Measurements from ENCODE around the gene WDFY1. TPM values are rescaled to one million over a fixed set of nuclear protein-coding genes. Genes with fewer than 3 reads are reported as not detected.

Gene WDFY1
- total RNA-seq, 1 experiment from 2014 or later = 88.7 TPM

DNA sequence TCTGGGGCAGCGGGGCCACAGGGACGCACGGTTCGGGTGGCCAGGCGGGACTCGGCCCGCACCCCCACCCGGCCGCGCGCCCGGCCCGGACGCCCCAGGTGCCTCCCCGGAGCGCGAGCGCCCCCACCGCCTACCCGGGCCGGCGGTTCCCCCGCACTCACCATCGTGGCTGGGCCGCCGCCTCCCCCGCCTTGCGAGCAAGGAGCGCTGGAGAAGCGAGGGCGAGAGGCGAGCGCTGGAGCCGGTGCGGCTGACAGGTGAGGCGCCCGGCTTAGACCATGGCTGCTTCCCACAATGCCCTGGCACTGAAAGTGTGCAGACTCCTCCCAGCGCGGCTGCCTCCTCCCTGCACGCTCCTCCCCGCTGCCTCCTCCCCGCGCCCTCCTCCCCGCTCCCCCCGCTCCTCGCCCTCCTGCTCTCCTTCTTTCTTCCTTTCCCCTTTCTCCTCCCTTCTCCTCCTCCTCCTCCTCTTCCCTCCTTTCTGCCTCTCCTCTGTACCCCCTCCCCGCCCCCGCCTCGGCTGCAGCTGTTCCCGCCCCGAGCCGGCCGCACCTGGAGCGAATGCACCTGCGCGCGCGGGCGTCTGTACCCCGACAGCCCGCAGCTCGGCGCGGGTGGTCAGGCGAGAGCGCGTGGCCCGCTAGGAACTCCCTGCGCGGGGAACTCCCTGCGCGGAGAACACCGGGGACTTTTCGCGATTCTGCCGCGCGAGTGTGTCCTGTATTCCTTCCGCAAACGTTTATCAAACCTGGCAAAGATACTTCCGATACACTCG lies 107.7 kb downstream of the WDFY1 start, which contains the start of gene AP1S3:
Gene AP1S3 (minus strand): TSS at position 296 of the 775 bp plus-strand sequence. CDS start 132 bp downstream, at position 164.
- Histone ChIP-seq H3K27me3 (replicated peaks; ENCODE audit: insufficient read depth, low read depth, low read length, poor library complexity) (no peaks in the 10 kb centered on the region), H3K4me3 (ENCODE audit: low read depth, low read length, poor library complexity, severe bottlenecking) (peak within 1 kb of the TSS; percentile 83), H3K36me3 (ENCODE audit: insufficient read depth, low read length, poor library complexity, severe bottlenecking) (no peaks in the 10 kb centered on the region), H3K27ac (ENCODE audit: low read depth, low read length, poor library complexity, severe bottlenecking) (peak within 1 kb of the TSS; percentile 64), H3K4me1 (ENCODE audit: insufficient read depth, low read length, poor library complexity, severe bottlenecking) (peaks cover 10% of the 10 kb centered on the region), H3K9me3 (ENCODE audit: low read depth, low read length, poor library complexity, severe bottlenecking) (no peaks in the 10 kb centered on the region)
- DNase-seq (ENCODE audit: low spot score) = peak; percentile 85
- BruUV-seq (replicated peaks) = no TSS peak
- CTCF ChIA-PET = interaction anchor here (0.9 kb wide), 1 partner anchor 62 kb away, joined by 4 read pairs; no protein-coding TSS in a partner anchor
- POLR2A ChIA-PET (ENCODE audit: low non-redundant PET) = no interaction called here
- TF ChIP-seq EZH2 (IDR thresholded peaks at IDR 0.05; ENCODE audit: borderline replicate concordance, low read depth, low read length, poor library complexity, severe bottlenecking) = no peak
- TF ChIP-seq, protein P1, sequence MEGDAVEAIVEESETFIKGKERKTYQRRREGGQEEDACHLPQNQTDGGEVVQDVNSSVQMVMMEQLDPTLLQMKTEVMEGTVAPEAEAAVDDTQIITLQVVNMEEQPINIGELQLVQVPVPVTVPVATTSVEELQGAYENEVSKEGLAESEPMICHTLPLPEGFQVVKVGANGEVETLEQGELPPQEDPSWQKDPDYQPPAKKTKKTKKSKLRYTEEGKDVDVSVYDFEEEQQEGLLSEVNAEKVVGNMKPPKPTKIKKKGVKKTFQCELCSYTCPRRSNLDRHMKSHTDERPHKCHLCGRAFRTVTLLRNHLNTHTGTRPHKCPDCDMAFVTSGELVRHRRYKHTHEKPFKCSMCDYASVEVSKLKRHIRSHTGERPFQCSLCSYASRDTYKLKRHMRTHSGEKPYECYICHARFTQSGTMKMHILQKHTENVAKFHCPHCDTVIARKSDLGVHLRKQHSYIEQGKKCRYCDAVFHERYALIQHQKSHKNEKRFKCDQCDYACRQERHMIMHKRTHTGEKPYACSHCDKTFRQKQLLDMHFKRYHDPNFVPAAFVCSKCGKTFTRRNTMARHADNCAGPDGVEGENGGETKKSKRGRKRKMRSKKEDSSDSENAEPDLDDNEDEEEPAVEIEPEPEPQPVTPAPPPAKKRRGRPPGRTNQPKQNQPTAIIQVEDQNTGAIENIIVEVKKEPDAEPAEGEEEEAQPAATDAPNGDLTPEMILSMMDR (conservative IDR thresholded peaks at IDR 0.05; ENCODE audit: low read depth, low read length) = no peak
- intact Hi-C loops (cut with micrococcal nuclease; ENCODE audit: unreplicated experiment) = no loop called here

DNA sequence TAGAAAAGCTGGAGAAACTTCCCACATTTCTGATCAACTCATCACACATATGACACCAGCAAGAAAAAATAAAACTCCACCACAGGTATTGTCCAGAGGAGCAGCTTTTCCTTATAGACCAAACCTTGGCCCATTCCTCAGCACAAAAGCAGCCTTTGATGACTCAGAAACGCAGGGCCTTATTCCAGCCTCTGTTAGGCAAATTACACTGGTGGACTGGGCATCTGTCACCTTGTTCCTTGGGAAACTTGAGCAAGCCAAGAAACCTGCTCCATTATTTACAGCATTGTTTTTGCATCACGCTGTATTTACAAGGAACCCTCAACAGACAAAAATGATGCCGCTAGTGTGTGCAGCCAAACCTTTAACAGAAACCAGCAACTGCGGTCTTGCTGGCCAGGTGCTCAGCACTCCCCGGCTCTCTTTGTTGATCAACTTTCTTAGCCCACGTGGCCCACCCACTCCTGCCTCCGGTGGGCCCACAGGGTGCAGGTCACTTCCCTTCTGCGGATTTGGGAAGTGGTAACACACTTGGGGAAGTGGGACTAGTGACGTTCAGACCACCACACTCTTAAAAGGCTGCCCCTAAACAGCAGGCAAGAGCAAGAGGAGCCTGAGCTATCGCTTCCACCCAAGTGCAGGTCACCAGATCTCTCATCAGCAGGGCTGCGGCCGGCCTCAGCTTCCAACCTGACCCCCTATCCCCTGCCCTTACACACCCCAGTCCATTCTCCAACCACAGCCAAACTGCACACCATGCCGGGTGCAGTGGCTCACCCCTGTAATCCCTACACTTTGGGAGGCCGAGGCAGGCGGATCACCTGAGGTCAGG lies 109.2 kb downstream of the WDFY1 start:
- intact Hi-C loops (cut with micrococcal nuclease; ENCODE audit: unreplicated experiment) = no loop called here
- ChIA-PET CTCF (no interaction called here), POLR2A (ENCODE audit: low non-redundant PET) (no interaction called here)

DNA sequence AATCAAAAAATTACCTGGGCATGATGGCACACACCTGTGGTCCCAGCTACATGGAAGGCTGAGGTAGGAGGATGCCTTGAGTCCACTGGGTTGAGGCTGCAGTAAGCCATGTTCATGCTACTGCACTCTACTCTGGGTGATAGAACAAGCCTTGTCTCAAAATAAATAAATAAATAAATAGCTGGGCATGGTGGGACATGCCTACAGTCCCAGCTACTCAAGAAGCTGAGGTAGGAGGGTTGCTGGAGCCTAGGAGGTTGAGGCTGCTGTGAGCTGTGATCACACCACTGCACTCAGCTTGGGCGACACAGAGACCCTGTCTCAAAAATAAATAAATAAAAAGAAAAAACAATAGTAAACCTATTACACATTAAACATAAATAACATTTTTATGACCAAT lies 110.7 kb downstream of the WDFY1 start:
- ChIA-PET CTCF (no interaction called here), POLR2A (ENCODE audit: low non-redundant PET) (no interaction called here)
- intact Hi-C loops (cut with micrococcal nuclease; ENCODE audit: unreplicated experiment) = no loop called here
- no peak for DNase-seq (ENCODE audit: low spot score)
- peaks cover 14% of the 10 kb centered on the region for H3K4me1 ChIP-seq (ENCODE audit: insufficient read depth, low read length, poor library complexity, severe bottlenecking)
- no peak overlapping the region for H3K27ac ChIP-seq (ENCODE audit: low read depth, low read length, poor library complexity, severe bottlenecking)
- H3K9me3 ChIP-seq (ENCODE audit: low read depth, low read length, poor library complexity, severe bottlenecking) = no peaks in the 10 kb centered on the region
- H3K4me3 ChIP-seq (ENCODE audit: low read depth, low read length, poor library complexity, severe bottlenecking) = no peak overlapping the region
- BruUV-seq (replicated peaks) = no TSS peak
- no peaks in the 10 kb centered on the region for H3K36me3 ChIP-seq (ENCODE audit: insufficient read depth, low read length, poor library complexity, severe bottlenecking)
- no peak for TF ChIP-seq EZH2 (IDR thresholded peaks at IDR 0.05; ENCODE audit: borderline replicate concordance, low read depth, low read length, poor library complexity, severe bottlenecking)
- TF ChIP-seq, protein P1 (conservative IDR thresholded peaks at IDR 0.05; ENCODE audit: low read depth, low read length) = no peak
- H3K27me3 ChIP-seq (replicated peaks; ENCODE audit: insufficient read depth, low read depth, low read length, poor library complexity) = no peaks in the 10 kb centered on the region

More for the DNA sequence above, 109.2 kb downstream of the WDFY1 start:
- no peak for DNase-seq (ENCODE audit: low spot score)
- peaks cover 14% of the 10 kb centered on the region for H3K4me1 ChIP-seq (ENCODE audit: insufficient read depth, low read length, poor library complexity, severe bottlenecking)
- no TSS peak for BruUV-seq (replicated peaks)
- H3K4me3 ChIP-seq (ENCODE audit: low read depth, low read length, poor library complexity, severe bottlenecking) = peak overlapping the region; percentile 83
- no peaks in the 10 kb centered on the region for H3K36me3 ChIP-seq (ENCODE audit: insufficient read depth, low read length, poor library complexity, severe bottlenecking)
- TF ChIP-seq, protein P1 (conservative IDR thresholded peaks at IDR 0.05; ENCODE audit: low read depth, low read length) = no peak
- TF ChIP-seq EZH2 (IDR thresholded peaks at IDR 0.05; ENCODE audit: borderline replicate concordance, low read depth, low read length, poor library complexity, severe bottlenecking) = no peak
- no peak overlapping the region for H3K27ac ChIP-seq (ENCODE audit: low read depth, low read length, poor library complexity, severe bottlenecking)
- H3K9me3 ChIP-seq (ENCODE audit: low read depth, low read length, poor library complexity, severe bottlenecking) = no peaks in the 10 kb centered on the region
- no peaks in the 10 kb centered on the region for H3K27me3 ChIP-seq (replicated peaks; ENCODE audit: insufficient read depth, low read depth, low read length, poor library complexity)

Measured in A673 (cell line).